ENCODE measurements around the gene ZDHHC9.

ZDHHC9 gene

GRCh38 chrX:129782706-129783105 is 61.0 kb downstream of the ZDHHC9 start:
- H4K20me1 ChIP-seq (ENCODE audit: insufficient read depth, low read length): peaks cover 5% of the 10 kb centered on the region; the same call in 1 of the 2 replicates
- TF ChIP-seq EZH2 (optimal IDR thresholded peaks at IDR 0.05; ENCODE audit: low read depth, low read length): no peak
- TF ChIP-seq, protein P1, sequence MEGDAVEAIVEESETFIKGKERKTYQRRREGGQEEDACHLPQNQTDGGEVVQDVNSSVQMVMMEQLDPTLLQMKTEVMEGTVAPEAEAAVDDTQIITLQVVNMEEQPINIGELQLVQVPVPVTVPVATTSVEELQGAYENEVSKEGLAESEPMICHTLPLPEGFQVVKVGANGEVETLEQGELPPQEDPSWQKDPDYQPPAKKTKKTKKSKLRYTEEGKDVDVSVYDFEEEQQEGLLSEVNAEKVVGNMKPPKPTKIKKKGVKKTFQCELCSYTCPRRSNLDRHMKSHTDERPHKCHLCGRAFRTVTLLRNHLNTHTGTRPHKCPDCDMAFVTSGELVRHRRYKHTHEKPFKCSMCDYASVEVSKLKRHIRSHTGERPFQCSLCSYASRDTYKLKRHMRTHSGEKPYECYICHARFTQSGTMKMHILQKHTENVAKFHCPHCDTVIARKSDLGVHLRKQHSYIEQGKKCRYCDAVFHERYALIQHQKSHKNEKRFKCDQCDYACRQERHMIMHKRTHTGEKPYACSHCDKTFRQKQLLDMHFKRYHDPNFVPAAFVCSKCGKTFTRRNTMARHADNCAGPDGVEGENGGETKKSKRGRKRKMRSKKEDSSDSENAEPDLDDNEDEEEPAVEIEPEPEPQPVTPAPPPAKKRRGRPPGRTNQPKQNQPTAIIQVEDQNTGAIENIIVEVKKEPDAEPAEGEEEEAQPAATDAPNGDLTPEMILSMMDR (IDR thresholded peaks at IDR 0.05; ENCODE audit: low read length): no peak
- H3K27me3 ChIP-seq (replicated peaks; ENCODE audit: insufficient read depth, low read length): no peaks in the 10 kb centered on the region
- no peak overlapping the region for H2AFZ ChIP-seq (ENCODE audit: low read length)
- peaks cover 66% of the 10 kb centered on the region for H3K4me1 ChIP-seq (ENCODE audit: low read length)
- no peak for DNase-seq
- no peak overlapping the region for H3K9ac ChIP-seq (ENCODE audit: low read length)
- H3K9me3 ChIP-seq (replicated peaks; ENCODE audit: insufficient read depth, low read length): no peaks in the 10 kb centered on the region
- H3K4me3 ChIP-seq (ENCODE audit: low read length): peak overlapping the region; percentile 52
- peaks cover 39% of the 10 kb centered on the region for H3F3A ChIP-seq (ENCODE audit: insufficient read depth, low read length)
- H3K36me3 ChIP-seq (replicated peaks; ENCODE audit: insufficient read depth, low read length): no peaks in the 10 kb centered on the region; the same call in 1 of the 2 replicates
- peak overlapping the region; percentile 91; the same call in 1 of the 2 replicates for H3K27ac ChIP-seq (ENCODE audit: low read length)
- H3K4me2 ChIP-seq (ENCODE audit: low read depth, low read length): peak overlapping the region; percentile 91; the same call in 1 of the 2 replicates
- no peaks in the 10 kb centered on the region for H3K9me2 ChIP-seq (replicated peaks; ENCODE audit: insufficient read depth, low read length)
- peaks cover 87% of the 10 kb centered on the region for H3K79me2 ChIP-seq (ENCODE audit: low read length)

DNA sequence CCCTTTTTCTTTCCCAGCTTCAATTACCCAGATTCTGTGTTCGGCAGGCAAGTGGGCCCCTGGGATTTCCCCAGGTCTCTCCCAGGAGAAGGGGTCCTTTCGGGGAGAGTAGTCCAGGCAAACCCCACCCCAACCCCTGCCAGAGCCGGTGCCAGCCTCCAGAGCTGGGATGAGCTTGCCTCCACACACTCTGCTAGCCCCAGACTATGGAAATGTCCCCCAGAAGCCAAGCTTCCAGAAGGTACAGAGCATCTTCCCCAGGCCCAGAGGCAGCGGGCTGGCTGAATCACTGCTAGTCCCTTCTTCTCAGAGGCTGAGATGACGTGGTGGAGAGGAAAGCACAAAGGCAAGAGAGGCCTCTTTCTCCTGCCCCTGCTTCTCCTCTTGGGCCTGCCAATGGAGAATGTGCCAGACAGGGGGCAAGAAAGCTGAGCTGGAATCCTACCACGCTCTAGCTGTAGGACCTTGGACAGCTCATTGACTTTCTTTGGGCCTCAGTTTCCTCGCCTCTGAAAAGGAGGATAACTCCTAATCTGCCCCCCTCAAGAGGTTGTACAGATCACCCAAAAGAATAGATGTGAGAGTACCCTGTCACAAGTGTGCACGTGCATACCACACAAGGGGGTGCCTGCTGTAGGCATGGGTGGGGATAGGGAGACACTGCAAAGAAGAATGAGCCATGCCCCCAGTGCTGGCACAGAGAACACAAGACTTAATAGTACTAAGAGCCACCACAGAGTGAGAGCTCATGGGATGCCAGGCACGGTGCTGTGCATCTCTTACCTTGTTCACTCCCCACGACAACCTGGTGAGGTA is 61.8 kb downstream of the ZDHHC9 start:
- peak overlapping the region; percentile 91; the same call in 1 of the 2 replicates for H3K27ac ChIP-seq (ENCODE audit: low read length)
- DNase-seq: no peak
- no peaks in the 10 kb centered on the region for H3K9me3 ChIP-seq (replicated peaks; ENCODE audit: insufficient read depth, low read length)
- H3F3A ChIP-seq (ENCODE audit: insufficient read depth, low read length): peaks cover 47% of the 10 kb centered on the region
- H3K9ac ChIP-seq (ENCODE audit: low read length): peak overlapping the region; percentile 67
- TF ChIP-seq EZH2phosphoT487 (IDR thresholded peaks at IDR 0.05; ENCODE audit: low read length) (no peak), EZH2 (optimal IDR thresholded peaks at IDR 0.05; ENCODE audit: low read depth, low read length) (no peak)
- TF ChIP-seq, protein P1 (IDR thresholded peaks at IDR 0.05; ENCODE audit: low read length): no peak
- peak overlapping the region; percentile 52 for H3K4me3 ChIP-seq (ENCODE audit: low read length)
- H4K20me1 ChIP-seq (ENCODE audit: insufficient read depth, low read length): peaks cover 5% of the 10 kb centered on the region; the same call in 1 of the 2 replicates
- no peaks in the 10 kb centered on the region for H3K27me3 ChIP-seq (replicated peaks; ENCODE audit: insufficient read depth, low read length)
- H3K9me2 ChIP-seq (replicated peaks; ENCODE audit: insufficient read depth, low read length): no peaks in the 10 kb centered on the region
- H3K79me2 ChIP-seq (ENCODE audit: low read length): peaks cover 79% of the 10 kb centered on the region
- H3K36me3 ChIP-seq (replicated peaks; ENCODE audit: insufficient read depth, low read length): no peaks in the 10 kb centered on the region
- peaks cover 69% of the 10 kb centered on the region for H3K4me1 ChIP-seq (ENCODE audit: low read length)
- H3K4me2 ChIP-seq (ENCODE audit: low read depth, low read length): peak overlapping the region; percentile 91
- H2AFZ ChIP-seq (ENCODE audit: low read length): no peak overlapping the region

DNA sequence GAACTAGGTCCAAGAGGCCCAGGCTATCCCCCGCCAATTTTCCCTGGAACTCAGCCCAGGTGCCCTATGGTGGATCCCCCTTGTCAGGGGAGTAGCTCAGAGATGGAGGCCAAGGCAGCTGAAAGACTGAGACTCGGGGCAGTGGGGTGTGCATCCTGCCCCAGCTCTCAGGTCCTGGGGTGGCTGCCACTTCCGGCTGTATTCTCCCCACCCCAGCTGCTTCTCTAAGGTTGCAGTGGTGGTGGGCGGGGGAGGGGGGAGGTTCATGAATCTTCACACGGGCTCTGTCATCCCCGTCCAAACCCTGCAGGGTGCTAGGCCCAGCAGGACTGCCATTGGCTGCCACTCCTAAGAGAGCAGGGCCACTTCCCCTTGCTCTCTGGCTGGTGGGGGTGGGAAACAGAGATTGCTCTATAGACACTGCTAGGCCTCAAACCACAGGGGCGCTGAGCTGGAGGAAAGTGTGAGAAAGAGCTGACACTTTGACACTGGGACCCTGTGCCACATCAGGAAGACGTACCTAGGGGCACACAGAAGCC is 62.5 kb downstream of the ZDHHC9 start:
- Histone ChIP-seq H4K20me1 (ENCODE audit: insufficient read depth, low read length) (peaks cover 5% of the 10 kb centered on the region; the same call in 1 of the 2 replicates), H3K4me1 (ENCODE audit: low read length) (peaks cover 71% of the 10 kb centered on the region), H3F3A (ENCODE audit: insufficient read depth, low read length) (peaks cover 53% of the 10 kb centered on the region), H3K27me3 (replicated peaks; ENCODE audit: insufficient read depth, low read length) (no peaks in the 10 kb centered on the region), H3K4me2 (ENCODE audit: low read depth, low read length) (peak overlapping the region; percentile 91), H3K27ac (ENCODE audit: low read length) (peak overlapping the region; percentile 91), H3K9ac (ENCODE audit: low read length) (peak overlapping the region; percentile 89), H2AFZ (ENCODE audit: low read length) (no peak overlapping the region), H3K9me2 (replicated peaks; ENCODE audit: insufficient read depth, low read length) (no peaks in the 10 kb centered on the region), H3K4me3 (ENCODE audit: low read length) (peak overlapping the region; percentile 91), H3K79me2 (ENCODE audit: low read length) (peaks cover 75% of the 10 kb centered on the region), H3K36me3 (replicated peaks; ENCODE audit: insufficient read depth, low read length) (no peaks in the 10 kb centered on the region), H3K9me3 (replicated peaks; ENCODE audit: insufficient read depth, low read length) (no peaks in the 10 kb centered on the region)
- peak; percentile 92 for DNase-seq
- TF ChIP-seq EZH2phosphoT487 (IDR thresholded peaks at IDR 0.05; ENCODE audit: low read length): no peak
- TF ChIP-seq, protein P1 (IDR thresholded peaks at IDR 0.05; ENCODE audit: low read length): no peak

Measured in MM.1S (cell line).